Putamen (tissue), 1 donor: ENCODE measurements around the gene ZNF521.

Source experiments
- DNase-seq: peaks from one replicate; pipeline ENCODE4 v3.0.0-alpha.2; 2016; ENCODE audit warnings: low spot score

ZNF521 gene

DNA sequence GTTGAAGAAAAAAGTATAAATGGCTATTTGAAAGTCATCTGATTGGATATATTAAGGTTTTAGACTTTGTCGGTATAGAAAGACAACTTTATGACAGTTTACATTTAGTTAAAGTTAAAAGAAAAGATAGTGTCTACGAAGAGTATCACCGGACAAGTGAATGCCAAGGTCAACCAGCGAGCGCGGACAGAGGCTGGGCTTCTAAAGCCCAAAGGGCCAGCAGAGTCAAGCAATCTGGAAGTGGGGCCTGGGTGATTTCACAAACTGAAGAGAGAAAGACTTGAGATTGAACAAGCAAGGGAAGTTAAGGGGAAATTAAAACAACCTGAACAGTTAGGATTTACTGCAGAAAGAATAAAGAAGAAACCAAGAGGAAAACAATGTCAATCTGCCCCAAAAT is 16.3 kb downstream of the ZNF521 start:
- no peak for DNase-seq

- no peak for DNase-seq
Measured at GRCh38 chr18:25335062-25335461, 16.9 kb downstream of the ZNF521 start.

DNA sequence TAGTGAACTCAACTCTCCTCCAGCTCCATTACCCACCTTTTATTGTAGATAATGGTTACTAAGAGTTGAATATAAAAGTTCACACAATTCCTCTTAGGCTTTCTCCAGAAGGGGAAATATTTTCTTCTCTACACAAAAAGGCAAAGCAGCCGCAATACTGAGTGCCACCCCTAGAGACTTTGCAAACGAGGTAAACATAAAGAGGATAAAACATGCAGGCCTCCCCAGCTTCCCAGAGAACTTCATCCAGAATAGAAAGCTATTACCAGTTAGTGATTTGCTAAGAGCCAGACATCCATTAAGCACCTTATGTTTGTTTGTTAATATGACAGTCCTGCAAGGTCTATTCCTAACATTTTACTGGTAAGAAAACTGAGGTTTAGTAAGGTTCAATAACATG is 17.4 kb downstream of the ZNF521 start:
- DNase-seq = no peak

DNA sequence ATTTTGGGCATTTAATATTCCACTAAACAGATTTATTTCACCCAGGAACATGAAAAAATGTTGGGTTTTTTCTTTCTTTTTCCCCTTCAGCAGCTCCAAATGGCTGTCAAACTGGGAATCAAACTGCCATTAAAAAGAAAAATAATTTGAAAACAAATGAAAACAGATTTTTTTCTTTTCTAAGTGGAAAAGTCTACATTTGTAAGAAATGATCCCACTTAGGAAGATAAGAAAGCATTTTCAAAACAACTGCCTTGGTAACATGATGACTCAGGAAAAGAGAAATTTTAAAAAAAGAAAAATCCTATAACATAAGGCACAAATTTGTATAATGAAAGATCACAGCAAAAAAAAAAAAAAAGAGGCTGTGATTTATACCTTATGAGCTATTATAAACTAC is 20.0 kb downstream of the ZNF521 start:
- no peak for DNase-seq

- no peak for DNase-seq
Measured at GRCh38 chr18:25329783-25330182, 22.2 kb downstream of the ZNF521 start.

DNA sequence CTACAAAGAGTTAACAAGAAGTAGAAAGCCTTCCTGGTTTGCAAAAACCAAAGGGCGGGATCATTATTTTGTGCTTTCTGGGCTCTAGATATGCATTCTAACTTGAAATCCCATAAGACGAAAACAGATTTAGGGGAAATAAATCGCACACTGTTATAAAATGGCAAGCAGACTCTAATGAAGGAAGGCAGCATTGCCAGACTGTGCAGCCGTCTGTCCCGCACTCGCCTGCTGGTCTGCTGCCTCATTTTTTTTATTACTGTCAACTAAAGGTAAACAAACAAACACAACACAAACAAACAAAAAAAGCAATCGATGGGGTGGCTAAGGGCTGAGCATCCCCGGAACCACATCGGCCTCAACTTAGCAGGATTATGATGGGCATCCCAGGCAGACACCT is 24.4 kb downstream of the ZNF521 start:
- DNase-seq = no peak

DNA sequence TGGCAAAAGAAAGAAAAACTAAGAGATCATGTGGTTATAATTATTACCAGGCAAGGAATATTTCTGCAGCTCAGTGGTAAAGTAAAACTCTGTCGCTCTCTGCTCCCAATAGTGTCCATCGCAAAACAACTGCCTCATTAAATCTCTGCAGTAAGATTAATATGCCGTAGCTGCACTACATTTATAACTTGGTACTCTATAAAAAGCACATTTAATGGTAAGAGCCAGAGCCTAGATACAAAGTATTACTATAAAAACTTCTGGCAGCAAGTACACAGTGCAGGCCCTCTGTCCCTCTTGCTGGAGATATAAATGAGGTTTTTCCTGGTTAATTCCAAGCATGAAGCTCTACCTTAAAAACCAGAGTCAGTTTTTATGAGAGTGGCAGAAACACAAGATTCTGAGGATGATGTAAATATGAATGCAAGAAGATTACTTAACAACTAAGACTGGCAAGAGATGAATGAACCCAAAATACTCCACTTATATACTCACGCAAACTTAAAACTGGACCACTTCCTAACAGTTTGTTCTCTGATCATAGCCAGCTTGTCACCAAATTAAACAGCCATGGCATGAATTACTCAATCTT is 25.5 kb downstream of the ZNF521 start:
- DNase-seq = no peak

GRCh38 chr18:25322806-25323205 is 29.2 kb downstream of the ZNF521 start:
- DNase-seq = no peak

GRCh38 chr18:25316381-25317018 is 35.5 kb downstream of the ZNF521 start:
- DNase-seq = no peak

DNA sequence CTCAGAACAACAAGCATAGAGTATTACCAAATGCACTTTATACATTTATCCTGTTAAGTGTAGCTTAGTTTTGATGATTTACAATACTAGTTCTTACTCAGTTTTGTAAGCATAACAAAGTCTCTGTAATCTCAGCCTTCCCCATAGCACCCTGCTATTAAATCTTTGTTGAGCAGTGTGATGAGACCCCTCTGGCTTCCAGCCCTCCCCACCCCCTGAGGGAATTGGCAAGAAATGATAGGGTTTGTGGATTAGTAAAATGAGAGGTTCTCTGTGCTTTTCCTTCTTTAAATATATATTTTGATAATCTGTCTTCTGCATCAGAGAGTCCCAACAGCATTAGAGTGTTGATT is 37.2 kb downstream of the ZNF521 start:
- DNase-seq = no peak

GRCh38 chr18:25314151-25314837 is 37.7 kb downstream of the ZNF521 start:
- no peak for DNase-seq

- no peak for DNase-seq
Measured at GRCh38 chr18:25313268-25313667, 38.7 kb downstream of the ZNF521 start.

DNA sequence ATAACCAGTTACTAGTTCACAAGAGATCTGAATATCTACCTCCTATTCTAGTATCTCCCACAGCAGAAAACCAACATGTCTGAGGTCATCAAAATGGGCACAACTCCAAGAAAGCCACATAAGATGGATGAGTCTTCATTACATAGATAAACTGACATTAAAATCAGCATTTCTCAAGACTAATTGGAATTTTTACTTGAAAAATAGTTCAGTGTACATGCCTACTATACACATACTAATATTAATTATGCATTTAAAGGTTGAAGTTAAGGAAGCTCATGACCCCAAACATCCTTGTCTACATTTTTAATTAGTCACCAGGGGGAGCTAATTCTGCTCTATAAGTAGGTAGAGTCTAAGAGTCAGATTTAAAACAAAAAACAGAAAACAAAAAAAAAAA is 41.9 kb downstream of the ZNF521 start:
- DNase-seq = no peak

DNA sequence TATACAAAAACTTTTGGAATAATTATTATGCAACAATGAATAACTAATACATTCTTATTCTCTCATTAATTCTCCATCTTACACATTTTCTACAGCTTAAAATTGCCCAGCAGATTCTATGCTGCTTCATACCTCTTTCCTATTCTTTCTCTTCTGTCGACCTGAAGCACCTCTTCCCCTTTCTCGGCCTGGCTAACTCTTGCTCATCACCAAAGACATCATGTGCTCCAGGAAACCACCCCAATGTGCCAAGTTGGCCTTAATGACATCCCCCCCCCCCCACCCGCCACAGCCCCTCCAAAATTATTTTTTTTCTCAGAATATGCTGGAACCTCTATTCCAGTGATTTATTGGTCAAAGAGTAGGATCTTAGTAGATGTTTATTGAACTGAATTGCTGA is 43.6 kb downstream of the ZNF521 start:
- DNase-seq = no peak

DNA sequence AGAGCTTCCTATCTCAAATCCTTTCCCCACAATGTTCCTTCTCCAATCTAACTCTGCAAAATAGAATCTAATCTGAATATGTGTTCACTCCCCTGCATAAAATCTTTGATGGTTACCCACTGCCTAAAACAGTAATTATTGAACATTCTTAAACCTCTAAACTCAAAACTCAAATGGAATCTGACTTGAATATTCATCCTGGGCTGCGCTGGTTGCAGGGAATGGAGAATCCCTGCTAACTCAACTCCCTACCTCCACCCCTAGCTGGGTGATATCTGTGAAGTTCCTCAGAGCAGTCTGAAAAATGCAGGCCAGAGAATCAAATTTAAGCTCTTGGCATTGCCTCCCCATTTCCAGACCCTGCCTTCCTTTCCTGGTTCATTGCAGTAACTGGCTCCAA is 44.8 kb downstream of the ZNF521 start:
- no peak for DNase-seq

GRCh38 chr18:25306671-25307070 is 45.3 kb downstream of the ZNF521 start:
- DNase-seq = no peak

DNA sequence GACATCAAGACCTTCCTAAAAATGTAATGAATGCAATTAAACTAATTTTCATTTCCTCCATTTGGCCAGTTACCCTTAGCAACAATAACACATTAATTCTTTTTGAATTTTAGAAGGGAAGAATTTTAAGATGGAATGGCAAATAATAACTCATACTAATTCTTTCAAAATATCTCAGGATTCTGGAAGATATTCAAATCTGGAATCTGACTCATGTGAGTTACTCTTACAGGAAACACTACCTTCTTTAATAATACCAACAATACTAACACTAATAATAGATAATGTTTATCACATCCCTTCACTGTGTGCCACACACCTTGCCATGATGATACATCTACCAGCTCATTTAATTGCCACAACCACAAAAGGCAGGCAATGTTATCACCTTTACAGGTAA is 46.4 kb downstream of the ZNF521 start:
- DNase-seq = no peak

GRCh38 chr18:25300492-25300891 is 51.5 kb downstream of the ZNF521 start:
- no peak for DNase-seq

DNA sequence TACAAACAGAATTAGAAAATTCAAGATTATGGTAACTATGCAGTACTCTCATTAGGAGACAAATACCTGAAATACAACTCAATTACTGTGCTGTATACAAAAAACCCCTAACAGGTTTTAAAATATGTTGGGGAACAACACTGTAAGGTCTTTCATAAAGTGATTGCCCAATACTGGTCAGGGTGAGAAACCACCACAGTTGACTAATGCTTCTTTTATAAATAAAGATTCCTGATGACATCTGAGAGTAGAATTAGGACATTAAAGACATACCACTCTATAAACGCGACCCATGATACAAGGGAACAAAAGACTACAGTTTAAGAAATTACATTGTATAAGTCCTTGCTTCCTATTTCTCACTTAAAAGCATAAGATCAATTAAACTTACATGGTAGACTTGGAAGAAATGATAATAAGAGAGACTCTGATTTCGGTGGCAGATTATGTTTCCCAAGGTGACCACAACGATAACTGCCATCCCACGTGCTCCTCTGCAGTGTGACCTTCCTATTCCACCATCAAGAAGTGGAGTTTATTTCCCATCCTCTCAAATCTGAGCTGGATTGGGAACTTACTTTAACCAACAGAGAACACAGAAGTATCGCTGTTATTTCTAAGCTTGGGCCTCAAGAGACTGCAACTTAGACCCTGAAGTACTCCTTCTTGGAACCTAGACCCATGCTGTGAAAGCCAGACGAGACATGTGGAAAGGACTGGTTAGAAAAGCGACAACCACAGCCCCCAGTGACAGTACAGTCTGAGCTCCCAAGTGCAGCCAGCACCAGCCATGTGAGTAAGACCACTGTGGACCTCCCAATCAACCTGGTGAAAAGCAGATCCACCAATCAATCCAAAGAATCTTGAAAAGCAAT is 52.3 kb downstream of the ZNF521 start:
- DNase-seq = no peak

- DNase-seq = no peak
Measured at GRCh38 chr18:25298853-25299274, 53.1 kb downstream of the ZNF521 start.

GRCh38 chr18:25295624-25296138 is 56.3 kb downstream of the ZNF521 start:
- DNase-seq = no peak

DNA sequence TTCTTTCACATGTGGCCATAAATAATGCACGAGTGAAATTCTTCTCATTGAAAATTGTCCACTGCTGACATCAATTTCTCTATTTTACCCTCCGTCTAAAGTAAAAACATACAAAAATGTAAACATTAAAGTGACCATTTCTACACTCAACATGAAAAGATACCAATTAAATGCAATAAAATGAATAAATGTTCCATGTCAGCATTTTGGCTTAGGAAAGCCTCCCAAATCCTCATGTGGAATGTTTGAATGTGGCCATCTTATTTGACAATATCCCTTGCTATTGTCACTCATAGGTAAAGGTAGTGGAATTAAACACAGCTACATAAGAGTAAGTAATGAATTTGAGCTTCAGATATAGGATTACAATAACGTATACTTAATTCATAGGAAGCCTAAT is 60.8 kb downstream of the ZNF521 start:
- DNase-seq = no peak
